Fibroblast of pulmonary artery (primary cell): ENCODE measurements around the gene OLIG2.

Experiments used
- DNase-seq: peaks from one replicate; pipeline ENCODE4 v3.0.0-alpha.2; 2010; ENCODE audit warnings: low read depth
- H3K4me3 ChIP-seq: replicated peaks from 2 replicates; pipeline ENCODE4 v1.5.1; 2011; ENCODE audit warnings: low read depth, mild to moderate bottlenecking, control low read depth, low read length, moderate library complexity
- CTCF ChIP-seq: IDR thresholded peaks from 2 replicates; pipeline ENCODE4 v1.5.1; 2011; ENCODE audit warnings: mild to moderate bottlenecking, control low read depth, low read length, inconsistent platforms; ENCODE audit errors: missing control alignments

OLIG2 gene

GRCh38 chr21:33019885-33020557 is 5.7 kb upstream of the OLIG2 start:
- DNase-seq: no peak
- no peak overlapping the region for H3K4me3 ChIP-seq
- TF ChIP-seq CTCF: no peak

- no peak overlapping the region for H3K4me3 ChIP-seq
- no peak for DNase-seq
- TF ChIP-seq CTCF: no peak
Measured at GRCh38 chr21:33020558-33021100, 5.1 kb upstream of the OLIG2 start.

- H3K4me3 ChIP-seq: no peak overlapping the region
- no peak for DNase-seq
- TF ChIP-seq CTCF: no peak
Measured at GRCh38 chr21:33021150-33021549, 4.6 kb upstream of the OLIG2 start.

GRCh38 chr21:33021667-33022066 is 4.1 kb upstream of the OLIG2 start:
- no peak overlapping the region for H3K4me3 ChIP-seq
- no peak for TF ChIP-seq CTCF

GRCh38 chr21:33022489-33022827 is 3.3 kb upstream of the OLIG2 start:
- no peak overlapping the region for H3K4me3 ChIP-seq
- no peak for DNase-seq
- no peak for TF ChIP-seq CTCF

More at GRCh38 chr21:33021667-33022066, 4.1 kb upstream of the OLIG2 start:
- DNase-seq: no peak

GRCh38 chr21:33022828-33023573 is 2.7 kb upstream of the OLIG2 start:
- no peak for TF ChIP-seq CTCF
- no peak overlapping the region for H3K4me3 ChIP-seq
- DNase-seq: no peak
